ENCODE results near the gene TNFRSF8.

Gene TNFRSF8

GRCh38 chr1:12059722-12060464, 3.2 kb upstream of the TNFRSF8 start:
- no peak for DNase-seq (ENCODE audit: low read depth, low spot score)

GRCh38 chr1:12060500-12060899, 2.6 kb upstream of the TNFRSF8 start:
- no peak for DNase-seq (ENCODE audit: low read depth, low spot score)

GRCh38 chr1:12064073-12064969, 1.2 kb downstream of the TNFRSF8 start:
- no peak for DNase-seq (ENCODE audit: low read depth, low spot score)

- no peak for DNase-seq (ENCODE audit: low read depth, low spot score)
Observed at GRCh38 chr1:12065872-12066271, 2.8 kb downstream of the TNFRSF8 start.

GRCh38 chr1:12067900-12068821, 5.1 kb downstream of the TNFRSF8 start:
- peak; percentile 26 for DNase-seq (ENCODE audit: low read depth, low spot score)

- no peak for DNase-seq (ENCODE audit: low read depth, low spot score)
Observed at GRCh38 chr1:12069623-12070244, 6.6 kb downstream of the TNFRSF8 start.

- DNase-seq (ENCODE audit: low read depth, low spot score): no peak
Observed at GRCh38 chr1:12071892-12072291, 8.8 kb downstream of the TNFRSF8 start.

GRCh38 chr1:12072741-12073140, 9.6 kb downstream of the TNFRSF8 start:
- DNase-seq (ENCODE audit: low read depth, low spot score): no peak

GRCh38 chr1:12073796-12074195, 10.7 kb downstream of the TNFRSF8 start:
- no peak for DNase-seq (ENCODE audit: low read depth, low spot score)

- no peak for DNase-seq (ENCODE audit: low read depth, low spot score)
Observed at GRCh38 chr1:12075195-12076114, 12.4 kb downstream of the TNFRSF8 start.

- DNase-seq (ENCODE audit: low read depth, low spot score): no peak
Observed at GRCh38 chr1:12076425-12077005, 13.4 kb downstream of the TNFRSF8 start.

- DNase-seq (ENCODE audit: low read depth, low spot score): no peak
Observed at GRCh38 chr1:12078575-12078937, 15.5 kb downstream of the TNFRSF8 start.

- peak; percentile 26 for DNase-seq (ENCODE audit: low read depth, low spot score)
Observed at GRCh38 chr1:12078938-12079861, 16.1 kb downstream of the TNFRSF8 start.

- DNase-seq (ENCODE audit: low read depth, low spot score): no peak
Observed at GRCh38 chr1:12080156-12080555, 17.1 kb downstream of the TNFRSF8 start.

GRCh38 chr1:12080773-12081556, 17.9 kb downstream of the TNFRSF8 start:
- DNase-seq (ENCODE audit: low read depth, low spot score): no peak

- no peak for DNase-seq (ENCODE audit: low read depth, low spot score)
Observed at GRCh38 chr1:12081648-12082396, 18.7 kb downstream of the TNFRSF8 start.

GRCh38 chr1:12082988-12083387, 19.9 kb downstream of the TNFRSF8 start:
- no peak for DNase-seq (ENCODE audit: low read depth, low spot score)

Measured in activated CD4-positive, CD25-positive, alpha-beta regulatory T cell treated with anti-CD3 and anti-CD28 coated beads, Interleukin-2, amount 50 U/mL, for 16 hours (primary cell).